Neural cell (in vitro differentiated cells): ENCODE measurements around the gene NFU1.

Source experiments
- EZH2 ChIP-seq: fragments of 200-600, 300-800 bp; shearing (Covaris generic), sonication (generic); IDR thresholded peaks from 2 replicates; pipeline ENCODE4 v1.6.1; 2014; ENCODE audit warnings: antibody characterized with exemption, low read length, borderline replicate concordance, mild to moderate bottlenecking; ENCODE audit not compliant: insufficient read depth, poor library complexity, severe bottlenecking
- MXI1 ChIP-seq: fragments of 450-650 bp; conservative IDR thresholded peaks from 2 replicates; pipeline ENCODE4 v1.6.1; 2014; ENCODE audit warnings: antibody characterized with exemption, mild to moderate bottlenecking; ENCODE audit not compliant: poor library complexity, severe bottlenecking
- POLR2AphosphoS5 ChIP-seq: IDR thresholded peaks from 2 replicates; pipeline ENCODE4 v1.6.1; 2012
- SMC3 ChIP-seq: fragments of 450-650 bp; conservative IDR thresholded peaks from 2 replicates; pipeline ENCODE4 v1.6.1; 2014; ENCODE audit warnings: antibody characterized with exemption, mild to moderate bottlenecking, moderate library complexity; ENCODE audit not compliant: poor library complexity
- TAF1 ChIP-seq: IDR thresholded peaks from 2 replicates; pipeline ENCODE4 v1.6.1; 2012; ENCODE audit warnings: low read depth
- TF ChIP-seq, protein P1 (sequence below): fragments of 450-650 bp; IDR thresholded peaks from 2 replicates; pipeline ENCODE4 v1.5.1; 2014; ENCODE audit warnings: antibody characterized with exemption, mild to moderate bottlenecking, moderate library complexity; ENCODE audit not compliant: poor library complexity, severe bottlenecking

DNA sequence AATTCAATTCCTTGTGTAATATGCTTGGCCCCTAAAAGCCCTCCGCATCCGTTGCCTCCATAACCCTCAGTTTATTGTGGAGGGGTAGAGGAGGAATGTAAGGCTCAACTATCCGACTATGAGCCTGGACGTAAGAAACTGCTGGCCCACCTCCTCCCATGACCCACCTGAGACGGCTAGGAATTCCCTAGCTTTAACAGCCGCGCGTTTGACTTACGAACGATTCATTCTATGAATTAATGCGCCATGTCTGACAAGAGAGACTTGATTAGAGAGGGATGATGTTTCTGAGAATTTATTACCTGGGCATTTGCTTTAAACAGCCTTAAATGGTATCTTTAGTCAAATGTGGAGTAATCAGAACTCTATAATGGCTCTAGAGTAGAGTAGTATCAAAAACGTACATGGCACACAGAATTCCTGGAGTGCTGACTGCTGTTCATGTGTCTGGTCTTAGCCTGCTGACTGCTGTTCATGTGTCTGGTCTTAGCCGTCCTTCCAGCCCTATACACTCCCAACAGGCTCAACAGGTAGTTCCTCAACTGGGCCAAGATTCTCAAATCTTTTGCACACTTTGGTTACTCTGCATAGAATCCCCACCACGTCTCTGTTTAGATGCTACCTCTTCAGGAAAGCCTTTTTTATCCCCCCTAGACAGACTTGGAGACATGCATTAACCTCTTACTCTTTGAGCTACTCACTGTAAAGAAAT, 49.3 kb downstream of the NFU1 start:
- TF ChIP-seq, protein P1, sequence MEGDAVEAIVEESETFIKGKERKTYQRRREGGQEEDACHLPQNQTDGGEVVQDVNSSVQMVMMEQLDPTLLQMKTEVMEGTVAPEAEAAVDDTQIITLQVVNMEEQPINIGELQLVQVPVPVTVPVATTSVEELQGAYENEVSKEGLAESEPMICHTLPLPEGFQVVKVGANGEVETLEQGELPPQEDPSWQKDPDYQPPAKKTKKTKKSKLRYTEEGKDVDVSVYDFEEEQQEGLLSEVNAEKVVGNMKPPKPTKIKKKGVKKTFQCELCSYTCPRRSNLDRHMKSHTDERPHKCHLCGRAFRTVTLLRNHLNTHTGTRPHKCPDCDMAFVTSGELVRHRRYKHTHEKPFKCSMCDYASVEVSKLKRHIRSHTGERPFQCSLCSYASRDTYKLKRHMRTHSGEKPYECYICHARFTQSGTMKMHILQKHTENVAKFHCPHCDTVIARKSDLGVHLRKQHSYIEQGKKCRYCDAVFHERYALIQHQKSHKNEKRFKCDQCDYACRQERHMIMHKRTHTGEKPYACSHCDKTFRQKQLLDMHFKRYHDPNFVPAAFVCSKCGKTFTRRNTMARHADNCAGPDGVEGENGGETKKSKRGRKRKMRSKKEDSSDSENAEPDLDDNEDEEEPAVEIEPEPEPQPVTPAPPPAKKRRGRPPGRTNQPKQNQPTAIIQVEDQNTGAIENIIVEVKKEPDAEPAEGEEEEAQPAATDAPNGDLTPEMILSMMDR: no peak
- no peak for TF ChIP-seq SMC3
- no peak for TF ChIP-seq POLR2AphosphoS5
- no peak for TF ChIP-seq EZH2
- TF ChIP-seq TAF1: no peak
- TF ChIP-seq MXI1: no peak
